H1 (cell line): Measurements from ENCODE around the gene FGFRL1. TPM values are rescaled to one million over a fixed set of nuclear protein-coding genes. Genes with fewer than 3 reads are reported as not detected.

Experiments used
- CTCF ChIA-PET: fragments of 300-600 bp; sonication (Branson Sonifier 250); formaldehyde crosslinking; loops from one replicate; lab custom pipeline; 2021; ENCODE audit not compliant: partially characterized antibody; lab: Charles Lee
- POLR2A ChIA-PET: fragments of 300-600 bp; sonication (Branson Sonifier 250); formaldehyde crosslinking; loops from one replicate; lab custom pipeline; 2021; ENCODE audit warnings: inconsistent platforms; ENCODE audit not compliant: partially characterized antibody; lab: Charles Lee
- DNase-seq, 2 experiments: peaks; one replicate each; pipeline versions ENCODE4 v3.0.0 to v3.0.0-alpha.2; 2010 to 2022; ENCODE audit warnings: low spot score in 2 of 2, low read depth in 1 of 2, mixed read lengths in 1 of 2
- FAIRE-seq: peaks from 2 replicates; lab custom pipeline; 2011; peaks lifted over from hg19 to GRCh38; lab: Jason Lieb, UNC
- H2AFZ ChIP-seq: 2 replicates; pipeline ENCODE4 v1.8.1; 2012; ENCODE audit warnings: low read length, inconsistent platforms
- H2AK5ac ChIP-seq: 2 replicates; pipeline ENCODE4 v1.6.1; 2013; ENCODE audit warnings: low read depth, low read length
- H2BK120ac ChIP-seq: replicated peaks from 2 replicates; pipeline ENCODE3; 2013; ENCODE audit warnings: low read depth, low read length, inconsistent platforms
- H2BK12ac ChIP-seq: 2 replicates; pipeline ENCODE4 v1.6.1; 2013; ENCODE audit warnings: low read depth, low read length
- H2BK15ac ChIP-seq: 2 replicates; pipeline ENCODE4 v1.6.1; 2013; ENCODE audit warnings: low read length
- H2BK20ac ChIP-seq: 2 replicates; pipeline ENCODE4 v1.6.1; 2013; ENCODE audit warnings: low read length
- H2BK5ac ChIP-seq: 2 replicates; pipeline ENCODE4 v1.6.1; 2013; ENCODE audit warnings: low read depth, low read length
- H3K14ac ChIP-seq: 2 replicates; pipeline ENCODE4 v1.6.1; 2013; ENCODE audit warnings: inconsistent platforms; ENCODE audit not compliant: insufficient read length
- H3K18ac ChIP-seq: 2 replicates; pipeline ENCODE4 v1.6.1; 2013; ENCODE audit warnings: low read length; ENCODE audit errors: extremely low read depth
- H3K23ac ChIP-seq: 2 replicates; pipeline ENCODE4 v1.6.1; 2013; ENCODE audit warnings: inconsistent platforms; ENCODE audit not compliant: insufficient read length
- H3K23me2 ChIP-seq: 2 replicates; pipeline ENCODE4 v1.6.1; 2013; ENCODE audit warnings: low read depth, low read length
- H3K27ac ChIP-seq: 2 replicates; pipeline ENCODE4 v1.6.1; 2011; ENCODE audit warnings: low read depth, low read length, inconsistent platforms
- H3K27me3 ChIP-seq, 4 experiments: replicated peaks in 1 of 4; 1 replicate in 1 of 4; 2 replicates in 3 of 4; pipeline versions ENCODE4 v1.6.1 to v1.8.1; 2011 to 2013; ENCODE audit warnings: low read length in 3 of 4, mild to moderate bottlenecking in 3 of 4, inconsistent platforms in 2 of 4, mixed read lengths in 2 of 4, moderate library complexity in 1 of 4; ENCODE audit not compliant: control insufficient read depth in 3 of 4, insufficient read depth in 3 of 4; ENCODE audit errors: extremely low read depth in 1 of 4
- H3K36me3 ChIP-seq, 4 experiments: 2 replicates each; pipeline versions ENCODE4 v1.6.1 to v1.8.1; 2011 to 2013; ENCODE audit warnings: mild to moderate bottlenecking in 4 of 4, low read length in 3 of 4, moderate library complexity in 2 of 4, control low read depth in 1 of 4, inconsistent platforms in 1 of 4; ENCODE audit not compliant: insufficient read depth in 4 of 4, control insufficient read depth in 2 of 4
- H3K4ac ChIP-seq: replicated peaks from 2 replicates; pipeline ENCODE3; 2013; ENCODE audit warnings: low read length, low read depth, mixed read lengths, inconsistent platforms; ENCODE audit not compliant: insufficient read length
- H3K4me1 ChIP-seq, 4 experiments: replicated peaks in 1 of 4; 1 replicate in 1 of 4; 2 replicates in 3 of 4; pipeline versions ENCODE4 v1.6.1 to v1.8.1; 2011 to 2013; ENCODE audit warnings: low read length in 3 of 4, inconsistent platforms in 2 of 4, mixed read lengths in 1 of 4; ENCODE audit not compliant: insufficient read depth in 4 of 4, control insufficient read depth in 3 of 4
- H3K4me2 ChIP-seq, 2 experiments: 2 replicates each; pipeline versions ENCODE4 v1.6.1 to v1.8.1; 2011 to 2013; ENCODE audit warnings: low read depth in 2 of 2, low read length in 2 of 2, control low read depth in 1 of 2, inconsistent platforms in 1 of 2, mild to moderate bottlenecking in 1 of 2; ENCODE audit not compliant: insufficient read depth in 1 of 2
- H3K4me3 ChIP-seq, 4 experiments: fragments of 200-600, 300-600 bp in 1 of 4; sonication (generic), shearing (Covaris generic), sonication (Bioruptor Twin) in 1 of 4; 2 replicates each; pipeline versions ENCODE4 v1.5.1 to v1.8.1; 2011 to 2016; ENCODE audit warnings: low read length in 4 of 4, low read depth in 3 of 4, control low read depth in 2 of 4, inconsistent platforms in 2 of 4, mild to moderate bottlenecking in 2 of 4, mixed read lengths in 1 of 4, moderate library complexity in 1 of 4; ENCODE audit not compliant: insufficient read depth in 2 of 4; ENCODE audit errors: extremely low read depth in 1 of 4
- H3K56ac ChIP-seq: replicated peaks from 2 replicates; pipeline ENCODE3; 2013; ENCODE audit warnings: low read depth, mild to moderate bottlenecking, mixed read lengths, low read length, inconsistent platforms; ENCODE audit not compliant: insufficient read length
- H3K79me1 ChIP-seq: 2 replicates; pipeline ENCODE4 v1.6.1; 2013; ENCODE audit warnings: low read depth, low read length, control low read depth
- H3K79me2 ChIP-seq, 2 experiments: 2 replicates each; pipeline versions ENCODE4 v1.6.1 to v1.8.1; 2012 to 2013; ENCODE audit warnings: low read length in 2 of 2, mild to moderate bottlenecking in 2 of 2, inconsistent platforms in 1 of 2; ENCODE audit not compliant: insufficient read depth in 2 of 2, control insufficient read depth in 1 of 2
- H3K9ac ChIP-seq, 4 experiments: replicated peaks in 1 of 4; 1 replicate in 1 of 4; 2 replicates in 3 of 4; pipeline versions ENCODE4 v1.6.1 to v1.8.1; 2011 to 2013; ENCODE audit warnings: low read depth in 3 of 4, low read length in 3 of 4, control low read depth in 2 of 4, mild to moderate bottlenecking in 2 of 4, moderate library complexity in 2 of 4, inconsistent platforms in 1 of 4; ENCODE audit errors: extremely low read depth in 1 of 4
- H3K9me3 ChIP-seq, 2 experiments: 2 replicates each; pipeline versions ENCODE4 v1.6.1 to v1.8.1; 2012 to 2013; ENCODE audit warnings: mild to moderate bottlenecking in 2 of 2, moderate library complexity in 2 of 2, control low read depth in 1 of 2, inconsistent platforms in 1 of 2, low read depth in 1 of 2, low read length in 1 of 2, mixed read lengths in 1 of 2; ENCODE audit not compliant: insufficient read depth in 2 of 2
- H4K20me1 ChIP-seq, 2 experiments: replicated peaks in 1 of 2; 2 replicates each; pipeline versions ENCODE3 to v1.8.1; 2011 to 2013; ENCODE audit warnings: inconsistent platforms in 2 of 2, low read length in 2 of 2, mild to moderate bottlenecking in 1 of 2; ENCODE audit not compliant: insufficient read depth in 2 of 2, control insufficient read depth in 1 of 2
- H4K5ac ChIP-seq: 2 replicates; pipeline ENCODE4 v1.6.1; 2013; ENCODE audit warnings: low read length, low read depth, mixed read lengths, inconsistent platforms; ENCODE audit not compliant: insufficient read length
- H4K8ac ChIP-seq: 2 replicates; pipeline ENCODE4 v1.8.0; 2013; ENCODE audit warnings: mild to moderate bottlenecking, moderate library complexity, low read length, inconsistent platforms; ENCODE audit not compliant: insufficient read depth; ENCODE audit errors: extremely low read depth
- H4K91ac ChIP-seq: replicated peaks from 2 replicates; pipeline ENCODE3; 2013; ENCODE audit warnings: low read length, mixed read lengths, inconsistent platforms; ENCODE audit not compliant: insufficient read length
- EZH2 ChIP-seq: fragments of 200-600 bp; sonication (generic); IDR thresholded peaks from 2 replicates; pipeline ENCODE4 v1.7.1; 2012; ENCODE audit warnings: low read depth, mild to moderate bottlenecking, moderate library complexity, low read length, inconsistent platforms; ENCODE audit not compliant: severe bottlenecking
- GABPA ChIP-seq: IDR thresholded peaks from 2 replicates; pipeline ENCODE4 v1.6.1; 2011; ENCODE audit warnings: mild to moderate bottlenecking, low read length, moderate library complexity, borderline replicate concordance; ENCODE audit not compliant: insufficient read depth
- KDM5A ChIP-seq: fragments of 200-600 bp; IDR thresholded peaks from 2 replicates; pipeline ENCODE4 v1.7.1; 2012; ENCODE audit warnings: mild to moderate bottlenecking, low read length, inconsistent platforms, mixed read lengths
- POLR2AphosphoS5 ChIP-seq: IDR thresholded peaks from 2 replicates; pipeline ENCODE4 v1.6.1; 2011; ENCODE audit warnings: low read depth, low read length
- POU5F1 ChIP-seq: IDR thresholded peaks from 2 replicates; pipeline ENCODE4 v1.6.1; 2011; ENCODE audit warnings: low read depth, mild to moderate bottlenecking, low read length, moderate library complexity
- SAP30 ChIP-seq: fragments of 300-600 bp; sonication (generic); IDR thresholded peaks from 2 replicates; pipeline ENCODE4 v1.7.1; 2012; ENCODE audit warnings: low read length, moderate library complexity, mild to moderate bottlenecking, inconsistent platforms; ENCODE audit not compliant: insufficient read depth, insufficient replicate concordance
- SP4 ChIP-seq: IDR thresholded peaks from 2 replicates; pipeline ENCODE4 v1.6.1; 2012; ENCODE audit warnings: low read length, inconsistent platforms
- SRF ChIP-seq: IDR thresholded peaks from 2 replicates; pipeline ENCODE4 v1.6.1; 2011; ENCODE audit warnings: mild to moderate bottlenecking, low read depth, low read length, moderate library complexity
- TAF1 ChIP-seq: IDR thresholded peaks from 2 replicates; pipeline ENCODE4 v1.6.1; 2011; ENCODE audit warnings: mild to moderate bottlenecking, low read depth, low read length
- TBP ChIP-seq: IDR thresholded peaks from 2 replicates; pipeline ENCODE4 v1.6.1; 2011; ENCODE audit warnings: low read depth, low read length, improper control_type of control experiment
- YY1 ChIP-seq: IDR thresholded peaks from 2 replicates; pipeline ENCODE4 v1.6.1; 2011; ENCODE audit warnings: low read depth, mild to moderate bottlenecking, low read length
- WGBS, 2 experiments: shearing (Covaris generic) in 1 of 2; methylation state at CpG; one replicate each; pipeline versions ENCODE4 v1.1.6 to v1.1.7; 2013 to 2015; ENCODE audit warnings: low lambda C conversion rate in 2 of 2, mixed read lengths in 2 of 2, inconsistent platforms in 1 of 2, low coverage in 1 of 2, missing lambda C conversion rate in 1 of 2; ENCODE audit not compliant: insufficient replicate concordance in 2 of 2, insufficient coverage in 1 of 2, insufficient read length in 1 of 2; ENCODE audit errors: extremely low coverage in 1 of 2, missing lambda C conversion rate in 1 of 2; 5-methylcytosine and 5-hydroxymethylcytosine counted together
- polyA plus RNA-seq, 7 experiments: library from polyadenylated mRNA; depleted of rRNA in 3 of 7; stranded (reverse) in 5 of 7; unstranded in 2 of 7; fragments of >200 nt in 5 of 7; fragments of 200-250 nt in 2 of 7; gene quantifications; 1 replicate in 5 of 7; 2 replicates in 1 of 7; 4 replicates in 1 of 7; pipeline versions ENCODE4 v1.2.1 to v1.2.3, GENCODE V29; 2011 to 2013; ENCODE audit warnings: missing spikeins in 2 of 7, mixed read lengths in 2 of 7
- total RNA-seq: library from RNA; stranded (reverse); fragmentation: NEBNext Ultra II Directional; extraction: Animal tissue kit (Norgen Biotek cat#: 25700); gene quantifications from 2 replicates; pipeline ENCODE4 v1.2.1, GENCODE V29; 2021
- TF ChIP-seq, protein P1 (sequence below): IDR thresholded peaks from 2 replicates; pipeline ENCODE4 v1.6.1; 2012; ENCODE audit warnings: inconsistent platforms

FGFRL1 gene
- total and polyA plus RNA-seq, 2 of the 8 experiments (the other 6 are each of a cell fraction or from before 2014, with no cell fraction given), result 18.9 to 34.6 TPM

- Histone ChIP-seq H3K27me3 (peaks cover 0 to 5% (median 0%) of the 10 kb centered on the region in 4 experiments; a peak in 3 of 7 replicates), H4K20me1 (peaks cover 0 to 2% of the 10 kb centered on the region in 2 experiments), H4K5ac (no peak overlapping the region), H3K4me2 (no peak overlapping the region), H2BK20ac (no peak overlapping the region), H3K18ac (no peak overlapping the region), H2AFZ (no peak overlapping the region), H4K8ac (no peak overlapping the region; the same call in 1 of the 2 replicates), H2BK5ac (peak overlapping the region; percentile 66; the same call in 1 of the 2 replicates), H3K9me3 (no peaks in the 10 kb centered on the region), H3K27ac (no peak overlapping the region), H3K4me3 (no peak overlapping the region), H2AK5ac (peak overlapping the region; percentile 65; the same call in 1 of the 2 replicates), H3K56ac (no peak overlapping the region), H3K4me1 (peaks cover 0 to 26% (median 15%) of the 10 kb centered on the region in 4 experiments; a peak in 6 of 7 replicates), H3K36me3 (no peaks in the 10 kb centered on the region), H3K9ac (no peak overlapping the region), H3K14ac (no peak overlapping the region), H2BK120ac (no peak overlapping the region), H3K79me1 (no peaks in the 10 kb centered on the region), H2BK12ac (0 out of 2 replicates have a peak overlapping the region, but pooled peaks have one; percentile 50), H4K91ac (no peak overlapping the region), H3K4ac (no peak overlapping the region), H3K23ac (no peak overlapping the region), H2BK15ac (no peak overlapping the region), H3K79me2 (no peaks in the 10 kb centered on the region), H3K23me2 (peaks cover 14% of the 10 kb centered on the region)
- FAIRE-seq, result no peak
- 100% methylated on average over 2 of the region's 17 CpGs; no CpG with 5 or more reads in 1 of the 2 experiments for WGBS, 2 experiments
- POLR2A ChIA-PET, result no interaction called here
- CTCF ChIA-PET, result no interaction called here
- TF ChIP-seq SRF (no peak), POLR2AphosphoS5 (no peak), SP4 (no peak), TAF1 (no peak), EZH2 (no peak), POU5F1 (no peak), TBP (no peak), YY1 (no peak), GABPA (no peak), SAP30 (no peak), KDM5A (no peak)
- TF ChIP-seq, protein P1, sequence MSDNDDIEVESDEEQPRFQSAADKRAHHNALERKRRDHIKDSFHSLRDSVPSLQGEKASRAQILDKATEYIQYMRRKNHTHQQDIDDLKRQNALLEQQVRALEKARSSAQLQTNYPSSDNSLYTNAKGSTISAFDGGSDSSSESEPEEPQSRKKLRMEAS, result no peak
- DNase-seq, result no peak
These were observed 31.1 kb downstream of the FGFRL1 start for GRCh38 chr4:1042352-1043055.
